HG02623 (cell line): ENCODE measurements around the gene SLC7A6.

Experiments used
- ATAC-seq: cut with Tn5 transposase; IDR thresholded peaks from one replicate; pipeline ENCODE4 v1.9.1; 2021; ENCODE audit warnings: moderate library complexity; ENCODE audit not compliant: unreplicated experiment

The SLC7A6 gene

DNA sequence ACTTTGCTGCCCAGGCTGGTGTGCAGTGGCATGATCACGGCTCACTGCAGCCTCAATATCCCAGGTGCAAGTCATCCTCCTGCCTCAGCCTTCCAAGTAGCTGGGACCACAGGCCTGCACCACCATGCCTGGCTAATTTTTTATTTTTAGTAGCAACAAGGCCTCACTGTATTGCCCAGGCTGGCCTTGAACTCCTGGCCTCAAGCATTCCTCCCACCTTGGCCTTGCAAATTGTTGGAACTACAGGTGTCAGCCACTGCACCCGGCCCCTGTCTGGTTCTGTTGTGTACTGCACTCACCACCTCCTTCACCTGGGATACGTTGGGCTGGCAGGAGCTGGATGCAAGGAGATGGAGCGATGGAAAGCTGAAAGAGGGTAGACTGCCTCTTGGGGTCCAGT is 10.6 kb upstream of the SLC7A6 start:
- ATAC-seq = no peak

DNA sequence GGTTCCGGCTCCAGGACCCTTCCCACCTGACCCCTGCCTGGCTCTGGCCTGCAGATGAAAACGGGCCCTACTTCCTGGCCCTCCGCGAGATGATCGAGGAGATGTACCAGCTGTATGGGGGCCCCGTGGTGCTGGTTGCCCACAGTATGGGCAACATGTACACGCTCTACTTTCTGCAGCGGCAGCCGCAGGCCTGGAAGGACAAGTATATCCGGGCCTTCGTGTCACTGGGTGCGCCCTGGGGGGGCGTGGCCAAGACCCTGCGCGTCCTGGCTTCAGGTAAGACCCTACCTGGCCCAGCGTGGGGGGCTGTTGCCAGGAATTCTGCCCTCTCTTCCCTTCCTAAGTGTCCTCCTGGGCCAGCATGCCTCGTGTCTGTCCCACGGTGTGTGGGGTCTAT is 8.6 kb upstream of the SLC7A6 start:
- ATAC-seq = no peak

DNA sequence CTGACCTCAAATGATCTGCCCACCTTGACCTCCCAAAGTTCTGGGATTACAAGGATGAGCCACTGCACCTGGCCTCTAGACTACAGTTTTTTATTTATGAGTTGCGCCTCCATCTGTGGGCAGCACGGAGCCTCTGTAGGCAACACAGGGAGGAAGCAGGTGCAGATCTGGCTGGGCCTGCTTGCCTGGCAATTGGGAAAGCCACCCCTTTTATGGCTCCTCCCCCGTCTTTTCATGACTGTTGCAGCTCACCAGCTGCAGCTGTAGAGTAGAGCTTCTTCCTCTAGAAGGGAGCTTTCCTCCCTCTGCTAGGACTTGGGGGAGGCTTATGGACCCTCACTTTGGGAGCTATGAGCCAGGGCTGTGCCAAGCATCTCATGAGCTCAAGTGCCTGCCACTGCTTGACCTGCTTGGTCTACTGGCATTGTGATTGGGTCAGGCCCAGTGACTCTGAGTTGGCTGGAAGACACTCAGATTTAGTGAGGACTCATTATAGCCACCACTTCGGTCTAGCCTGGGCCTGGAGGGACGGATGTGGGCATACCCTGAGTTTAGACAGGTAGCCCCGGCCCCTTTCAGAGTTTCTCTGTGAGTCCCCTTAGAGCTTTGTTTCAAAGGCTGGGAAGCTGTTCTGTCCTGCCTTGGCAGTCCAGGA is 6.9 kb upstream of the SLC7A6 start:
- peak; percentile 57 for ATAC-seq

DNA sequence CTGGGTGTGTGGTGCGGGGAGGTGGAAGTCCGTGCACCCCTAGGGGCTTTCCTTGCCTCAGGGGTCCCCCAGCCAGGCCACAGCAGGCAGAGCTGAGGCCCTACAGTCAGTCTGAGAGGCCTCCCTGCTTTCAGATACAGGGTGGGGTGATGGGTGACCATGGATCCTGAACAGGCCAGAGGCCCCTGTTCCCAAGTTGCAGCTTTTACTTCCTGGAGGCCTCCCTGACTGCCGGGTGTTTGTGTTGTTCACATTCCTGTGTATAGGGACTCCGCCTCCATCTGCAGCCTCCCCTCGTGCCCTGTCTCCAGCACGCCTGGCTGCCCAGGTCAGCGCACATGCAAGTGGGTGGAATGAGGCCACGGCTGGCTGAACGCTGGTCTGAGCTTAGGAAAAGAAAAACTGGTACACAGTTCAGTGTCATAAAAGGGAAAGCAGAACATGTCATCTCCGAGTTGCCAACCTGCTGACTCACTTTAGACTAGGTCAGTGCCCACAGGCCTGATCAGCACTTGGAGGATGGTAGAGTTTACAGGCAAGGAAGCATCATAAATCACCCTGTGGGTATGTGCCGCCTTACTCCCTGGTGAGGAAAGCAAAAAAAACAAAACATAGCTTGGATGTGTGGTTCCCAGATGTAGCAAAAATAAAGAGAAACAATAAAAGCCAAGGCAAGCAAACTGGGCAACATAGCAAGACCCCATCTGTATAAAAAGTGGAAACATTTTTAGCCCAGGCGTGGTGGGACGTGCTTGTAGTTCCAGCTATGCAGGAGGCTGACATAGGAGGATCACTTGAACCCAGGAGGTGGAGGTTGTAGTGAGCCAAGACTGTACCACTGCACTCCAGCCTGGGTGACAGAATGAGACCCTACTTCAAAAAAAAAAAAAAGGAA is 6.2 kb upstream of the SLC7A6 start:
- ATAC-seq = no peak

DNA sequence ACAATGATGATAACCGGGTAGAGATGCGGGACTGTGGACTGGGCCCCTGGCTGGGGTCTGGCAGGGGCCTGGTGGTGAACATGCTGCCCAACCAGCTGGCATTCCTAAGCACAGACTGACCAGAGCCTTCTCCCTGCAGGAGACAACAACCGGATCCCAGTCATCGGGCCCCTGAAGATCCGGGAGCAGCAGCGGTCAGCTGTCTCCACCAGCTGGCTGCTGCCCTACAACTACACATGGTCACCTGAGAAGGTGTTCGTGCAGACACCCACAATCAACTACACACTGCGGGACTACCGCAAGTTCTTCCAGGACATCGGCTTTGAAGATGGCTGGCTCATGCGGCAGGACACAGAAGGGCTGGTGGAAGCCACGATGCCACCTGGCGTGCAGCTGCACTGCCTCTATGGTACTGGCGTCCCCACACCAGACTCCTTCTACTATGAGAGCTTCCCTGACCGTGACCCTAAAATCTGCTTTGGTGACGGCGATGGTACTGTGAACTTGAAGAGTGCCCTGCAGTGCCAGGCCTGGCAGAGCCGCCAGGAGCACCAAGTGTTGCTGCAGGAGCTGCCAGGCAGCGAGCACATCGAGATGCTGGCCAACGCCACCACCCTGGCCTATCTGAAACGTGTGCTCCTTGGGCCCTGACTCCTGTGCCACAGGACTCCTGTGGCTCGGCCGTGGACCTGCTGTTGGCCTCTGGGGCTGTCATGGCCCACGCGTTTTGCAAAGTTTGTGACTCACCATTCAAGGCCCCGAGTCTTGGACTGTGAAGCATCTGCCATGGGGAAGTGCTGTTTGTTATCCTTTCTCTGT is 5.1 kb upstream of the SLC7A6 start:
- no peak for ATAC-seq

DNA sequence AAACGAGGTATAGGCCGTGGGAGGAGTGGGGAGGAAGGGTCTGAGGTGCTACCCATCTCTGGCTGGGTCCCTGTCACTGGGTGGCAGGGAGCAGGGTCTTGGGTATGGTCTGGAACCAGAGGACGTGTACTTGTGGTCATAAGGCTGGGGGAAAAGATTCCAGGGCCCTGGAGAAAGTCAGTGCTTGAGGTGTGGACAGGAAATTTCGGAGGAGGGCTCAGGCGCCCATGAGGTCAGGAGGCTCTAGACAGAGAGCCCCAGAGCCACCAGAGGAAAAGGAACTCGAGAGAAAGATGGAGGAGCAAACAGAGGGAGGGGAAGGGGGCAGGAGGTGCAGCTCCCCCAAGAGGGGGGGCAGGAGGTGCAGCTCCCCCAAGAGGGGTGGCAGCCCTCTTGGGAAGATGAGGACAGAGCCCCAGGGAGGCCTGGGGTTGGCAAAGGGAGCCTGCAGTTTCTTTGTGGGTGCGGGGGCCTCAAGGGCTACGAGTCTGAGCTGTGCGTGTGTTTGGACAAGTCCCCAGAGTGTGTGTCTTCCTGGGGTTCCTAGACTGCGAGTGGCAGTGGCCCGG is 683 bp upstream of the SLC7A6 start:
- no peak for ATAC-seq

DNA sequence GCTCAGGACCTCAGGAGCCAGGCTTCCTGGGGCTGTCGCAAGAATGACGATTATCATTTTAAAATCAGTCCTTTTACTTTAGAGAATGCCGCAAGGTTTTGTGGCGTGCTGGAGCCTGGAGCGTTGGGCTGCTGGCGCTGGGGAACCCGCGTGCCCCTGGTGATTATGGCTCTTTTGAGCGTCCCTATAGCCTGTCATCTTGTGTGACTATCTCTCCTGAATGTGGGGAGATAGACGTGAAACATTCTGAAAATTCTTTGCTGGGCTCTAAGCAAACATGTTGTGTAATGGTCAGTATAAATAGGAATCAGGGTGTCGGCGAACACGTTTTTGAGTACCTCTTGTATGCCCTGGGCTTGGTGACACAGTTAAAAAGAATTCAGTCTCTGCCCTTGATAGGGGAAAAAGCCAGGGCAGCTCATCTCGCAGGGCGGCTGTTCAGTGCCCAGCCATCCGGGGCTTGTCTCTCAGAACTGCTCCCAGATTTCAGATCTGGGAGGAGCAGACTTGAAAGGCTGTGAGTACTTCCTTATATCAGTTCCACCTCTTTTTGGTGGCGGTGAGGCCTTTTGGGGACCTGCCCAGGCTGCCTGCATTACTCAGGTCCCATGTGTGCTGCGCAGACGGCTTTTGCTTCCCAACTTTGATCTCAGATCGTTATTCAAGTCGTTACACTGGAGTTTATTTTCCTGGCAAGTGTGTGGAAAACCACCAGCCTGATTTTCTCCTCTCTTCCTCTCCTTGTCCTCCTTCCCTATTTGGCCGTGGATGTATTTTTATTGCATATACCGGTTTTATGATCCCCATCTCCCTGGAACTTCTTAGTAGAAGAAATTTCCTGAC is 973 bp downstream of the SLC7A6 start:
- peak; percentile 3 for ATAC-seq

DNA sequence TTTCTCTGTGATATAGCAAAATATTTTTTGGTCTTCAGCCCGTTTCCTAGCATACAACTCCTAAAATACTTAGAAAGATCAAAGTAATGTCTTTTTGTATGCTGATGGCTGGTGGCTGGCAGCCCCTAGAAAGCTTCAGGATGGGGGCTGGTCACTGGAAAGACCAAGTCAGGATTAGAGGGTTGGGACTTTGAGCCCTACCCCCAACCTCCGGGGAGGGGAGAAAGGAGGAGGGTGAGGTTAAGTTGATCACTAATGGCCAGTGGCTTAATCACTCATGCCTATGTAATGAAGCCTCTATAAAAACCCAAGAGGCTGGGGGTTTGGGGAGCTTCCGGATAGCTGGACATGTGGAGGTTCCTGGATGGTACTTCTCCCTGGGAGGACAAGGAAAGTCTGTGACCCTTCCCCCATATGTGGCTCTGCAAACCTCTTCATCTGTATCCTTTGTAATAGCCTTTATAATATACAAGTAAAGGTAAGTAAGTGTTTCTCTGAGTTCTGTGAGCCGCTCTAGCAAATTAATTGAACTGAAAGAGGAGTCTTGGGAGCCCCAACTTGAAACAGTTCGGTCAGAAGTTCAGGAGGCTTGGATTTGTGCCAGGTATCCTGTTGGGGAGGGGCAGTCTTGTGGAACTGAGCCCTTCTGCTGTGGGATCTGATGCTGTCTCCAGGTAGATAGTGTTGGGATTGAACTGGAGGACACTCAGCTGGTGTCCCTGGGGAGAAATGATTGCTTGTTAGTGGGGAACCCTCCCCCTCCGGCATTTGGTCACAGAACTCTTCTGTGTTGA is 3.5 kb downstream of the SLC7A6 start:
- ATAC-seq = no peak

DNA sequence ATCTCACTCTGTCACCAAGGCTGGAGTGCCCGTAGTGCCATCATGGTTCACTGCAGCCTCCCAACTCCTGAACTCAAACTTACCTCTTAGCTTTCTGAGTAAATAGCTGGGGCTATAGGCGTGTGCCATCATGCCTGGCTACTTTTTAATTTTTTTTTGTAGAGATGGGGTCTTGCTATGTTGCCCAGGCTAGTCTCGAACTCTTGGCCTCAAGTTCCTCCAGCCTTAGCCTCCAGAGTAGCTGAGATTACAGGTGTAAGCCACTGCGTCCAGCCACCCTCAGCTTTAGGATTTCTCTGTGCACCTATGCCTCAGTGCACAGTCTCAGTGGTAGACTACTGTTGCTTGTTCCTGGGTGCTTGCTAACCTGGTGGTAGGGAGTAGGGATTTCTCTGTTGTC is 5.5 kb downstream of the SLC7A6 start:
- ATAC-seq = no peak

DNA sequence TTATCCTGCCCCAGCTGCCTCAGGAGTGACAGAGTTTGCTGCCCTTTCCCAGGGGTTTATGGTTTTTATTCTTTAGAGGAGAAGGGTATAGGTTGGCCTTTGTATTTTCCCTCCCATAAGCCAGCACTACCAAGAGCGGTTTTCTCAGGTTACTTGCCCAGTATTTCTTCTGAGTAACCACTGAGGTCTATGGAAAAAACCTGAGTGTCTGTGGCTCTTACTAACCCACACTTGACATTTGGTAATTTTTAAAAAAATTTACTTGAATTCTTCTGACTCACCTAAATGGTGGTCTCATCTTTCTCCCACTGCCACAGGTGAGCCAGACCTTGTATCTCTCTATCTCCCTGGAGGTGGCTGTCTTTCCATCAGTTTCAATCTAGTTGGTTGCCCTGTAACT is 6.0 kb downstream of the SLC7A6 start:
- ATAC-seq = no peak

DNA sequence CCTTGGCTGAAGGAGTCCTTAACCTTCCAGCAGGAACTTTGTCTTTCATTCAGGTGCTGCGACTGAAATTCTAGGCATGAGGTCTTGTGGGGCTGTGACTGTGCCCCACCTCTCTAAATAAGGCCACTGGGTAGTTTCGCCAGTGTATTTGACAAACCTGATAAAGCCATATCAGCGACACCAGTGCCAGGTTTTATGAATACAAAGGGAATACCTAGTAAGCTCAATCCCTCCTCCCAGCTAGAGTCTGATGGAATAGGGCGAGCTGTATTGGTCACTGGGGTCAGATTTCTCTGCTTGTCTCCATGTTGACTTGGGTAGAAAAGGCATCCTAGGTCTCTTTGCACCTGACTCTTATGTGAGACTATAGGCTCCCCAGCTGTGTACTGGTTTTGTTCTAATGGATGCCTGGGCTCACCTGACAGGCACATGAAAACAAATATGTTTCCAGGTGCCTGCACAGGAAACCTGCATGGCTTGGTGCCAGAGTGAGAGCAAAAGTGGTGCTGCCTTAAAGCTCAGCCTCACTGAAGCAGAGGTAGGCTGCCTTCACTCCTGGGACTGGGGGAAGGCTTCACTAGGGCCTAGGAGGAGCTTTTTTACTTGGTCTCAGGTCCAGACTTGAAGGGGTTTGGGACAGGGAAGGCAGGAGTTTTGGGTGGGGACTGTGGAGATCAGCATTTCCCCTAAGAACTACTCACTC is 8.3 kb downstream of the SLC7A6 start:
- no peak for ATAC-seq

DNA sequence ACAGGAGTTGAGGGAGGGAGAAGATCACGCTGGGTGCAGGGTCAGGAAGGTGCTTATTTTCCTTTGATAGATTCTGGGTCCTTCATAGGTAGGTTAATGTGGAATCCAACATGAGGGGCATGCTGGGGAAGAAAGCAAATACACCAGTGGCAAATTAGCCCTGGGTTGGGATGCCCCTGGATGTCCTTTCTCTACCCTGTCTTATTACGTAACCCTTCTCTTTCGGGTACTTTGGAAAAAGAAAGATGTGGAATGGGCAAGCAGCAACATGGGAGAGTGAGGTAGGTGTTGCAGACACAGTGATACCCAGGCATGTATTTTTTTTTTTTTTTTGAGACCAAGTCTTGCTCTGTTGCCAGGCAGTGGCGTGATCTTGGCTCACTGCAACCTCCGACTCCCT is 9.1 kb downstream of the SLC7A6 start:
- no peak for ATAC-seq

DNA sequence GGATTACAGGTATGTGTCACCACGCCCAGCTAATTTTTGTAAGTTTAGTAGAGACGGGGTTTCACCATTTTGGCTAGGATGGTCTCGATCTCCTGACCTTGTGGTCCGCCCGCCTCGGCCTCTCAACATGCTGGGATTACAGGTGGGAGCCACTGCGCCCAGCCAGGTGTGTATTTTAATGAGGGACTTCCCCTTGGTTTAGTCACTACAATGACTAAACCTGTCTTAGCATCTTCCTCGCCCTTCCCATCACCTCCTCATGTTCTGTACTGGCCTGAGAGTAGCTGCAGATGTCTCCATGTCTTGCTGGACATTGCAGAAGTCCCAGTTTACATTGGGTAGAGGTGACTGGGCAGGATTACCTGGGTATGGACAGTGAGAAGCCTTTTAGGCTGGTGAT is 9.6 kb downstream of the SLC7A6 start:
- no peak for ATAC-seq

DNA sequence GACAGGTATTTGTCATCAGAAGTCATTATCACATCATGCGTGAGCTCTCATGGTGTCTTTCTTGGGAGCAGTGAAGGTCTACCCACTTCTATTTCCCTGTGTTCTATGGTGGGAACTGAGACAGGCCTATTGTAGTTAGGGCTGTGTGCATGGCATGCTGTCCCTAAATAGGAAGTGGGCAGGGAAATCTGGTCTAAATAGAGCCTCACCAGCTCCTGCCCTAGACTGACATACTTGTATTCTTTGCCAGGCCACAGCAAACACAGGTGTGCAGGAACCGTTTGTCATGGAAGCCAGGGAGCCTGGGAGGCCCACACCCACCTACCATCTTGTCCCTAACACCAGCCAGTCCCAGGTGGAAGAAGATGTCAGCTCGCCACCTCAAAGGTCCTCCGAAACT is 10.1 kb downstream of the SLC7A6 start:
- no peak for ATAC-seq

DNA sequence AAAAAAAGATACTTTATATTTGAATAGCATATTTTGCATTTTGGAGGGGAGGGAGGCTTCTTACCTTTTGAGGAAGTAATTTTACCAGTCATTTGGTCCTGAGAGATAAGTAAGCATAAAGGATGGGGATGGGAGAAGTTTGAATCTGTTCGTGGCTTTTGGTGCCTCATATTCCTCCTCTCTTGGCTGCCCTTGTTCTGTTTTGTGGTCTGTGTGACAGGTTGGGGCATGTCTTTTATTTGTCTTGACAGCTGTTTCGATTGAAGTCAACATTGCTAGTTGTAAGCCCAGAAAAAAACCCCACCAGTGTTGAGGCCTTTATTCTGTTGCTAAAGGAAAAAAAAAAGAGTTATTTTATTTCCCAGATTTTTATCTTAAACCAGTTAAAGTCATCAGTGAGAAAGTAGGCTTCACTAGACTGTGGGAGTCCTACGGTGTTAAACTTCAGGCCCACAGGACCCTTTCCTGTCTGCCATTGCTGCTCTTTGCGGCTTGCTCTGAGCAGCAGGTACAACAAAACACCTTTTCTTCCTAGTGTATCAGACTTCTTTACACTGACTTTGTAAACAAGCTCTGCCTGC is 11.4 kb downstream of the SLC7A6 start:
- no peak for ATAC-seq

DNA sequence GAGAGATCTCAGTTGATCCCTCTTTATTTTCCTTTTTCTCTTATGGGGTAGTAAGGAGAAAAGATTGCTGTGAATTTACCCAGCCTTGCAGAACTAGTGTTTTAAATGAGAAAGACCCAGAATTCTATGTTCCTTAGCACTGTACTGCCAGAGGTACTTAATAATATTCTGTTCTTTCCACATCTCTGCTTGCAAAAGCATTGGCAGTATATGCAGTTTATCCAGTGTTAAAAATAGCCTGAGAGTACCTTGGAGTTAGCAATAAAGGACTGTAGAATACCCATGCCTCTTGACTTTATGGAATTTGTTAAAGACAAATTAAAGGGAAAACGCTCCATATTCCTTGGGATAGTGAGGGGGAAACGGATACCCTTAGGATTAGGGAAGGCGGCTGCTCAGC is 11.9 kb downstream of the SLC7A6 start:
- ATAC-seq = no peak

DNA sequence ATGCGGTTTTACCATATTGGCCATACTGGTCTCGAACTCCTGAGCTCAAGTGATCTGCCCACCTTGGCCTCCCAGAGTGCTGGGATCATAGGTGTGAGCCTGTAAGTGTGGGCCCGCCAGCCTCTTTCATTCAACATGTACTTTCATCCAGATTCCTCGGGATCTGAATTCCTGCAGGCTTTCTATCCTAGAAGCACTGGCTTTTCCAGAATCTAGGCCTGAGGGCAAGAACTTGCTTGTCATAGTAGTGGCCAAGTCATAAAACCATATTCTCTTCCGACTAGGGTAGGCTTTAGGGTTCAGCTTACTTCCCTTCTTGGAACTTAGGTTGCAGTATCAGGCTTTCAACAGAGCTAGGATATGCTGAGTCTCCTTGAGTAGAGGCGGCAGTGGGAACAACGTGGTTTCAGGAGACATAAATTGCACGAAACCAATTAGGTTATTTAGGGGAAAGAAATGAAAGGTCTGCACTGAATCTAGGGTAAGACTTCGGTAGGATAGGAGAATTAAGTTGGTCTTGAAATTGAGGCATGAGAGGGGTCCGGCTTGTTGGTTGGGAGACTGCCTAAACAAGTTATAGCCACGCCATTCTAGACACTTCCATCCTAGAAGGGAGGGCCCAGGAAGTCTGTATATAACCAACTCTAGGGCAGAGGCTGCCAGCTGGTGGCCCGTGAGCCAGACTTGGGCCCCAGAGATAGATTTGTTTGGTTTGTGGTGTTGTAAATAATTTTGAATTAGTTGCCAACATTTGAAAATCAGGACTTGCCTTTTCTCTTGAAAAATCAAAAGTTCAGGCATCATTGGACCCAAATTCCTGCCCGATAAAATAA is 15.6 kb downstream of the SLC7A6 start:
- no peak for ATAC-seq
